HG02678 (cell line): ENCODE results near the gene NUP133.
"Not testable (repeated sequence)": the region's sequence is repeated elsewhere in the genome, so short reads cannot be mapped to it uniquely, and the experiment has no call there.

Source experiments
- ATAC-seq: cut with Tn5 transposase; IDR thresholded peaks from one replicate; pipeline ENCODE4 v1.9.1; 2021; ENCODE audit warnings: mild to moderate bottlenecking, moderate library complexity; ENCODE audit not compliant: unreplicated experiment

Gene NUP133

GRCh38 chr1:229420224-229420623, 87.9 kb downstream of the NUP133 start:
- no peak for ATAC-seq

- ATAC-seq, result not testable (repeated sequence)
These were observed 89.6 kb downstream of the NUP133 start for GRCh38 chr1:229418586-229418985.

GRCh38 chr1:229412810-229413209, 95.3 kb downstream of the NUP133 start:
- not testable (repeated sequence) for ATAC-seq

- ATAC-seq, result no peak
These were observed 96.1 kb downstream of the NUP133 start for GRCh38 chr1:229412056-229412455.

- no peak for ATAC-seq
These were observed 96.6 kb downstream of the NUP133 start for GRCh38 chr1:229411434-229412055.

GRCh38 chr1:229410692-229411433, 97.3 kb downstream of the NUP133 start:
- no peak for ATAC-seq

- no peak for ATAC-seq
These were observed 97.8 kb downstream of the NUP133 start for GRCh38 chr1:229410370-229410691.

GRCh38 chr1:229409616-229410369, 98.3 kb downstream of the NUP133 start:
- no peak for ATAC-seq

GRCh38 chr1:229408458-229409037, 99.6 kb downstream of the NUP133 start:
- no peak for ATAC-seq

GRCh38 chr1:229407206-229408026, 100.7 kb downstream of the NUP133 start:
- no peak for ATAC-seq

GRCh38 chr1:229406798-229407197, 101.3 kb downstream of the NUP133 start:
- no peak for ATAC-seq

GRCh38 chr1:229403573-229403972, 104.6 kb downstream of the NUP133 start:
- no peak for ATAC-seq

- no peak for ATAC-seq
These were observed 105.1 kb downstream of the NUP133 start for GRCh38 chr1:229402993-229403392.

- not testable (repeated sequence) for ATAC-seq
These were observed 105.8 kb downstream of the NUP133 start for GRCh38 chr1:229402329-229402728.

- ATAC-seq, result no peak
These were observed 110.4 kb downstream of the NUP133 start for GRCh38 chr1:229397762-229398161.

GRCh38 chr1:229396585-229397206, 111.4 kb downstream of the NUP133 start:
- no peak for ATAC-seq

- ATAC-seq, result not testable (repeated sequence)
These were observed 113.6 kb downstream of the NUP133 start for GRCh38 chr1:229394517-229394916.

GRCh38 chr1:229392936-229393335, 115.2 kb downstream of the NUP133 start:
- no peak for ATAC-seq
